DOHH2 (cell line): ENCODE results near the gene CACNG5.

Experiments used
- H3F3A ChIP-seq: fragments of 200-600 bp; sonication (generic), shearing (Covaris generic); 2 replicates; pipeline ENCODE4 v1.6.0; 2016; ENCODE audit warnings: antibody characterized with exemption, mild to moderate bottlenecking; ENCODE audit not compliant: control insufficient read depth, insufficient read depth
- H3K27ac ChIP-seq: fragments of 200-600 bp; sonication (generic); 2 replicates; pipeline ENCODE4 v1.5.1; 2014; ENCODE audit warnings: low read depth, mild to moderate bottlenecking, low read length, moderate library complexity
- H3K27me3 ChIP-seq: fragments of 200-600 bp; sonication (generic); 2 replicates; pipeline ENCODE4 v1.6.1; 2014; ENCODE audit warnings: mild to moderate bottlenecking, low read length, mixed read lengths; ENCODE audit not compliant: control insufficient read depth
- H3K36me3 ChIP-seq: fragments of 200-600 bp; sonication (generic); 2 replicates; pipeline ENCODE4 v1.6.1; 2014; ENCODE audit warnings: mild to moderate bottlenecking, low read length, moderate library complexity, mixed read lengths; ENCODE audit not compliant: control insufficient read depth
- H3K4me1 ChIP-seq: fragments of 200-600 bp; sonication (generic); 2 replicates; pipeline ENCODE4 v1.6.1; 2014; ENCODE audit warnings: mild to moderate bottlenecking, low read length, mixed read lengths; ENCODE audit not compliant: control insufficient read depth
- H3K4me2 ChIP-seq: fragments of 200-600 bp; sonication (generic); 2 replicates; pipeline ENCODE4 v1.6.0; 2014; ENCODE audit warnings: mild to moderate bottlenecking, low read length, moderate library complexity
- H3K4me3 ChIP-seq: fragments of 200-600 bp; sonication (generic); 2 replicates; pipeline ENCODE4 v1.5.1; 2014; ENCODE audit warnings: mild to moderate bottlenecking, low read length, mixed read lengths
- H3K79me2 ChIP-seq: fragments of 200-600 bp; sonication (generic); 2 replicates; pipeline ENCODE4 v1.6.1; 2014; ENCODE audit warnings: mild to moderate bottlenecking, low read length, mixed read lengths; ENCODE audit not compliant: control insufficient read depth
- H3K9me2 ChIP-seq: fragments of 200-600 bp; sonication (generic); replicated peaks from 2 replicates; pipeline ENCODE4 v1.6.1; 2014; ENCODE audit warnings: mild to moderate bottlenecking, low read length, mixed read lengths; ENCODE audit not compliant: control insufficient read depth
- H3K9me3 ChIP-seq: fragments of 200-600 bp; sonication (generic); 2 replicates; pipeline ENCODE4 v1.6.1; 2014; ENCODE audit warnings: antibody characterized with exemption, low read length, mixed read lengths; ENCODE audit not compliant: control insufficient read depth, insufficient read depth
- H4K20me1 ChIP-seq: fragments of 200-600 bp; sonication (generic); 2 replicates; pipeline ENCODE4 v1.6.0; 2014; ENCODE audit warnings: low read depth, mild to moderate bottlenecking, antibody characterized with exemption, low read length, moderate library complexity; ENCODE audit not compliant: control insufficient read depth, insufficient read depth
- CTCF ChIP-seq: fragments of 200-600 bp; sonication (generic); IDR thresholded peaks from one replicate; pipeline ENCODE4 v1.5.1; 2014; ENCODE audit warnings: antibody characterized with exemption, mild to moderate bottlenecking, low read depth, low read length; ENCODE audit not compliant: poor library complexity, severe bottlenecking
- EZH2phosphoT487 ChIP-seq: fragments of 200-600 bp; sonication (generic); IDR thresholded peaks from 2 replicates; pipeline ENCODE4 v1.6.1; 2017; ENCODE audit warnings: borderline replicate concordance, mild to moderate bottlenecking, antibody characterized with exemption, low read length, moderate library complexity, mixed read lengths

Gene CACNG5

GRCh38 chr17:66822009-66822408 is 12.9 kb upstream of the CACNG5 start:
- H3K9me3 ChIP-seq, result 0 out of 2 replicates have a peak, but pooled peaks cover 3% of the 10 kb centered on the region
- H3K4me3 ChIP-seq, result no peak overlapping the region
- H4K20me1 ChIP-seq, result no peaks in the 10 kb centered on the region
- H3K36me3 ChIP-seq, result no peaks in the 10 kb centered on the region
- no peak overlapping the region for H3K4me2 ChIP-seq
- H3K79me2 ChIP-seq, result no peaks in the 10 kb centered on the region
- no peaks in the 10 kb centered on the region for H3F3A ChIP-seq
- no peak for TF ChIP-seq CTCF
- no peak for TF ChIP-seq EZH2phosphoT487
- H3K27ac ChIP-seq, result no peak overlapping the region
- no peaks in the 10 kb centered on the region for H3K9me2 ChIP-seq
- peaks cover 8% of the 10 kb centered on the region; the same call in 1 of the 2 replicates for H3K27me3 ChIP-seq
- no peaks in the 10 kb centered on the region for H3K4me1 ChIP-seq

- Histone ChIP-seq H3K79me2 (no peaks in the 10 kb centered on the region), H3K36me3 (no peaks in the 10 kb centered on the region), H3F3A (no peaks in the 10 kb centered on the region), H3K4me2 (no peak overlapping the region), H3K27ac (no peak overlapping the region), H4K20me1 (no peaks in the 10 kb centered on the region), H3K9me2 (no peaks in the 10 kb centered on the region), H3K4me1 (no peaks in the 10 kb centered on the region), H3K27me3 (peaks cover 13% of the 10 kb centered on the region), H3K9me3 (no peaks in the 10 kb centered on the region), H3K4me3 (no peak overlapping the region)
- TF ChIP-seq EZH2phosphoT487, result no peak
Observed at GRCh38 chr17:66826856-66827255, 8.1 kb upstream of the CACNG5 start.

GRCh38 chr17:66829386-66829864 is 5.5 kb upstream of the CACNG5 start:
- Histone ChIP-seq H3K4me2 (no peak overlapping the region), H3K4me3 (no peak overlapping the region)

More at GRCh38 chr17:66829386-66829864, 5.5 kb upstream of the CACNG5 start:
- no peaks in the 10 kb centered on the region for H3K9me2 ChIP-seq
- H3K9me3 ChIP-seq, result no peaks in the 10 kb centered on the region
- no peaks in the 10 kb centered on the region for H3F3A ChIP-seq
- H3K27me3 ChIP-seq, result peaks cover 31% of the 10 kb centered on the region
- no peak for TF ChIP-seq CTCF
- no peak for TF ChIP-seq EZH2phosphoT487
- H3K27ac ChIP-seq, result no peak overlapping the region
- H4K20me1 ChIP-seq, result no peaks in the 10 kb centered on the region
- H3K79me2 ChIP-seq, result no peaks in the 10 kb centered on the region
- no peaks in the 10 kb centered on the region for H3K36me3 ChIP-seq
- H3K4me1 ChIP-seq, result peaks cover 4% of the 10 kb centered on the region
